NB4 (cell line): ENCODE measurements around the gene FAM83F.

Source experiments
- DNase-seq: peaks from one replicate; pipeline ENCODE4 v3.0.0; 2010; ENCODE audit warnings: low read depth
- H3K4me3 ChIP-seq: one replicate; pipeline ENCODE4 v1.5.1; 2011; ENCODE audit warnings: mild to moderate bottlenecking, low read depth, low read length, moderate library complexity
- CTCF ChIP-seq: IDR thresholded peaks from one replicate; pipeline ENCODE4 v1.5.1; 2012; ENCODE audit warnings: low read depth, low read length
- MAX ChIP-seq: IDR thresholded peaks from 2 replicates; pipeline ENCODE4 v1.6.1; 2011; ENCODE audit warnings: low read depth, low read length
- MYC ChIP-seq: IDR thresholded peaks from 2 replicates; pipeline ENCODE4 v1.6.1; 2011; ENCODE audit warnings: low read depth, low read length
- POLR2A ChIP-seq: IDR thresholded peaks from 2 replicates; pipeline ENCODE4 v1.6.1; 2011; ENCODE audit warnings: mild to moderate bottlenecking; ENCODE audit not compliant: insufficient read length; ENCODE audit errors: extremely low read depth

Gene FAM83F

GRCh38 chr22:40054486-40054885, 59.7 kb downstream of the FAM83F start:
- no peak overlapping the region for H3K4me3 ChIP-seq
- no peak for DNase-seq
- TF ChIP-seq MYC (no peak), MAX (no peak), CTCF (no peak), POLR2A (no peak)

- no peak overlapping the region for H3K4me3 ChIP-seq
- no peak for TF ChIP-seq CTCF
- DNase-seq: no peak
These were observed 60.6 kb downstream of the FAM83F start for GRCh38 chr22:40055143-40055883.

- no peak for DNase-seq
- H3K4me3 ChIP-seq: no peak overlapping the region
- TF ChIP-seq POLR2A: no peak
- no peak for TF ChIP-seq CTCF
- TF ChIP-seq MAX: no peak
- TF ChIP-seq MYC: no peak
These were observed 61.4 kb downstream of the FAM83F start for GRCh38 chr22:40056154-40056553.

GRCh38 chr22:40056559-40056958, 61.8 kb downstream of the FAM83F start:
- DNase-seq: peak; percentile 32
- no peak overlapping the region for H3K4me3 ChIP-seq
- TF ChIP-seq MAX: no peak
- TF ChIP-seq MYC: no peak
- no peak for TF ChIP-seq POLR2A
- no peak for TF ChIP-seq CTCF

GRCh38 chr22:40057652-40058051, 62.9 kb downstream of the FAM83F start:
- H3K4me3 ChIP-seq: no peak overlapping the region
- TF ChIP-seq MYC (no peak), POLR2A (no peak)
- no peak for DNase-seq

GRCh38 chr22:40058265-40058664, 63.5 kb downstream of the FAM83F start:
- no peak for DNase-seq
- TF ChIP-seq MAX: no peak
- no peak for TF ChIP-seq POLR2A
- TF ChIP-seq CTCF: no peak
- H3K4me3 ChIP-seq: no peak overlapping the region
